Upper lobe of left lung (tissue), 4 donors: ENCODE data around the gene TMEM126B.

ENCODE experiments used
- CTCF ChIP-seq, 6 experiments: fragments of 450-650 bp in 4 of 6; fragments of 200-600 bp in 2 of 6; sonication (generic) in 2 of 6; IDR thresholded peaks; one replicate each; pipeline ENCODE4 v1.5.1; 2016 to 2019; ENCODE audit warnings: antibody characterized with exemption in 6 of 6
- EP300 ChIP-seq, 4 donors: sonication (generic); formaldehyde crosslinking; IDR thresholded peaks; one replicate each; pipeline ENCODE4 v1.5.1; 2017; ENCODE audit warnings: antibody characterized with exemption in 4 of 4, control low read depth in 2 of 4
- POLR2A ChIP-seq, 4 donors: fragments of 450-650 bp; IDR thresholded peaks; one replicate each; pipeline ENCODE4 v1.5.1; 2016 to 2017; ENCODE audit warnings: antibody characterized with exemption in 4 of 4, mild to moderate bottlenecking in 2 of 4
- POLR2AphosphoS5 ChIP-seq, 2 donors: sonication (generic); formaldehyde crosslinking; IDR thresholded peaks; one replicate each; pipeline ENCODE4 v1.5.1; 2017; ENCODE audit warnings: antibody characterized with exemption in 2 of 2

- no peak for TF ChIP-seq POLR2AphosphoS5 (IDR thresholded peaks at IDR 0.05)
- no peak for TF ChIP-seq POLR2A (IDR thresholded peaks at IDR 0.05)
- TF ChIP-seq CTCF (IDR thresholded peaks at IDR 0.05) = no peak
- no peak for TF ChIP-seq EP300 (IDR thresholded peaks at IDR 0.05)
Measured at GRCh38 chr11:85679576-85679975, 51.2 kb downstream of the TMEM126B start.
